Right atrium auricular region (tissue), 2 donors: ENCODE data around the gene KCTD15. TPM values are rescaled to one million over a fixed set of nuclear protein-coding genes. Genes with fewer than 3 reads are reported as not detected.
A peak's percentile ranks its signal among the peaks of the same experiment; 100 is the strongest.

Experiments
- DNase-seq: peaks from one replicate; pipeline ENCODE4 v3.0.0-alpha.2; 2019; ENCODE audit warnings: low spot score
- H3K27ac ChIP-seq, 2 donors: fragments of 200-600 bp; sonication (generic); 1 replicate in 1 of 2; 2 replicates in 1 of 2; pipeline ENCODE4 v1.5.1; 2016 to 2019
- H3K27me3 ChIP-seq, 2 donors: fragments of 200-600 bp; sonication (generic); one replicate each; pipeline versions ENCODE4 v1.5.1 to v1.6.0; 2017 to 2019
- H3K36me3 ChIP-seq: fragments of 200-600 bp; sonication (generic); one replicate; pipeline ENCODE4 v1.5.1; 2016
- H3K4me1 ChIP-seq, 2 donors: fragments of 200-600 bp; sonication (generic); one replicate each; pipeline versions ENCODE4 v1.5.1 to v1.6.0; 2017 to 2019
- H3K4me3 ChIP-seq, 2 donors: fragments of 200-600 bp; sonication (generic); 1 replicate in 1 of 2; 2 replicates in 1 of 2; pipeline ENCODE4 v1.5.1; 2017 to 2019; ENCODE audit warnings: mild to moderate bottlenecking in 1 of 2, moderate library complexity in 1 of 2
- H3K9me3 ChIP-seq, 2 donors: fragments of 200-600 bp; sonication (generic); one replicate each; pipeline ENCODE4 v1.5.1; 2019
- total RNA-seq, 2 donors: library from RNA; depleted of rRNA; stranded (reverse); fragments of >200 nt; gene quantifications; one replicate each; pipeline ENCODE4 v1.1.0, GENCODE V29; 2016
- TF ChIP-seq, protein P1 (sequence below), 2 donors: fragments of 200-600 bp; sonication (generic); IDR thresholded peaks; one replicate each; pipeline ENCODE4 v1.5.1; 2019; ENCODE audit warnings: antibody characterized with exemption in 2 of 2

Gene KCTD15
- total RNA-seq, 2 donors from 2014 or later: 8.6 to 24.4 TPM

DNA sequence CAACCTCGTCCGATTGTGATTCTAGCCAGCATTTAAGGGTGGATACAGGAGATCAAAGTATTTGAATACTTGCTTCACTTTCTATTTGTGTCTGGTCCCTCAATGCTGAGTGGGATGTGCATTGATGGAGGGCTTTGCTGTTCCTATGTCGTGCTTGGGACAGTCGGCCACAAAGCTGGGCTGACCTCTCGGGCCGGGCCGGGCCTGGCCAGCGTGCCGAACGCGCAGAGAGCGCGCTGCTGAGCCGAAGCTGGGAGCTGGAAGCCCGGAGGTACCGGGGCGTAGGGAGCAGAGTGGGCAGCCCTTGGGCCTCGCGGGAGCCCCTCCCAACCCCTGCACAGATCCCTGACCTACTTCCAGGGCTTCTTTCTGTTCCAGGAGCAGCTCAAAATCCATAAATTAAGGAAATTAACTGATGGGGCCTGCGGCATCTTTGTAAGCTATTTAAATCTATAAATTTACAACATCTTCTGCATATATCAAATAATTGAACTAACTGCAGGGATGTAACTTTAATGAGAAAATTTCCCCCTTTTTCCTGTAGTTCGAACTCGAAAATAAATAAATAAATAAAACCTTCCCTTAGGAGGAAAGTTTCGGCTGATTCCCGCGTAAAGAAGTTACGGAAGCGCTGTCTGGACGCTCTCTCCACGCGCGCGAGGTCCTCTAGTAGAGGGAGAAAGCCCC lies 1.8 kb upstream of the KCTD15 start:
- no peak for DNase-seq
- peak overlapping the region; percentile 77 to 87 for H3K4me3 ChIP-seq
- peak overlapping the region; percentile 90 to 95 for H3K27ac ChIP-seq
- no peaks in the 10 kb centered on the region for H3K9me3 ChIP-seq
- TF ChIP-seq, protein P1, sequence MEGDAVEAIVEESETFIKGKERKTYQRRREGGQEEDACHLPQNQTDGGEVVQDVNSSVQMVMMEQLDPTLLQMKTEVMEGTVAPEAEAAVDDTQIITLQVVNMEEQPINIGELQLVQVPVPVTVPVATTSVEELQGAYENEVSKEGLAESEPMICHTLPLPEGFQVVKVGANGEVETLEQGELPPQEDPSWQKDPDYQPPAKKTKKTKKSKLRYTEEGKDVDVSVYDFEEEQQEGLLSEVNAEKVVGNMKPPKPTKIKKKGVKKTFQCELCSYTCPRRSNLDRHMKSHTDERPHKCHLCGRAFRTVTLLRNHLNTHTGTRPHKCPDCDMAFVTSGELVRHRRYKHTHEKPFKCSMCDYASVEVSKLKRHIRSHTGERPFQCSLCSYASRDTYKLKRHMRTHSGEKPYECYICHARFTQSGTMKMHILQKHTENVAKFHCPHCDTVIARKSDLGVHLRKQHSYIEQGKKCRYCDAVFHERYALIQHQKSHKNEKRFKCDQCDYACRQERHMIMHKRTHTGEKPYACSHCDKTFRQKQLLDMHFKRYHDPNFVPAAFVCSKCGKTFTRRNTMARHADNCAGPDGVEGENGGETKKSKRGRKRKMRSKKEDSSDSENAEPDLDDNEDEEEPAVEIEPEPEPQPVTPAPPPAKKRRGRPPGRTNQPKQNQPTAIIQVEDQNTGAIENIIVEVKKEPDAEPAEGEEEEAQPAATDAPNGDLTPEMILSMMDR (IDR thresholded peaks at IDR 0.05): no peak
- no peaks in the 10 kb centered on the region for H3K36me3 ChIP-seq
- peaks cover 0 to 40% of the 10 kb centered on the region in 2 donors for H3K4me1 ChIP-seq
- H3K27me3 ChIP-seq: no peaks in the 10 kb centered on the region

DNA sequence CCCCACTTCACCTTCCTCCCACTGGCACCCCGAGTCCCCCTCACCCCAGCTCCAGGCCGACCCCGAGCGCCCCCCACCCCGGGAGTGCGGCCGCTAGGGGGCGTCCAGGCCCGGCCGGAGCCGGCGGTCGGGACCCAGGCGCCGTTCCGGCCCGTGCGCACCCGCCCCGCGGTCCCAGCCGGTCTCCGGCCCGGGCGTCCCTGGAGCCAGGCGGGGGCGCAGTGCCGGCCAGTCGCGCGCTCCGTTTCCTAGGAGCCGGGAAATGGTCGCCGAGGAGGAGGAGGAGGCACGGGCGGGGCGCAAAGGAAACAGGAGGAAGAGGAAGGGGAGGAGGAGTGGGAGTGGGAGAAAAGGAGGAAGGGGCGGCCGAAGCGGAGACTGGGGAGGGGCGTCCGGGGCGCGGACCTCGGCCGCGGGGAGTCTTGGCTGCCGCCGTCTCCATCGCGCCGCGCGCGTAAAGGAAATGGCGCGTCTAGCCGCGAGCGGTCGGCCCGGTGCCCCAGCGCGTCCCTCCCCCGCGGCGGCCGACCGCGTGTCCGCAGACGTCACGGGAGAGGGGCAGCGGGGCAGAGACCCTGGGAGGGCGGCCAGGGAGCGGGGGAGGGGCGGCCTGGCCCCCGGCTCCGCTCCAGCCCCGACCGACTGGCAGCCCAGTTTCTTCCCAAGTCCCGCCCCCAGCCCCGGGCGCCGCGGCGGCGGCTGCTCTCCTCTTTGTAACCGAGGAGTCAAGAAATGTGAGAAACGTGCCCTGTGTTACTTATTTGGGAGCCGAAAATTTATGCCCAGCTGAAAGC lies 1.1 kb upstream of the KCTD15 start:
- TF ChIP-seq, protein P1 (IDR thresholded peaks at IDR 0.05): peak; percentile 86 to 94

DNA sequence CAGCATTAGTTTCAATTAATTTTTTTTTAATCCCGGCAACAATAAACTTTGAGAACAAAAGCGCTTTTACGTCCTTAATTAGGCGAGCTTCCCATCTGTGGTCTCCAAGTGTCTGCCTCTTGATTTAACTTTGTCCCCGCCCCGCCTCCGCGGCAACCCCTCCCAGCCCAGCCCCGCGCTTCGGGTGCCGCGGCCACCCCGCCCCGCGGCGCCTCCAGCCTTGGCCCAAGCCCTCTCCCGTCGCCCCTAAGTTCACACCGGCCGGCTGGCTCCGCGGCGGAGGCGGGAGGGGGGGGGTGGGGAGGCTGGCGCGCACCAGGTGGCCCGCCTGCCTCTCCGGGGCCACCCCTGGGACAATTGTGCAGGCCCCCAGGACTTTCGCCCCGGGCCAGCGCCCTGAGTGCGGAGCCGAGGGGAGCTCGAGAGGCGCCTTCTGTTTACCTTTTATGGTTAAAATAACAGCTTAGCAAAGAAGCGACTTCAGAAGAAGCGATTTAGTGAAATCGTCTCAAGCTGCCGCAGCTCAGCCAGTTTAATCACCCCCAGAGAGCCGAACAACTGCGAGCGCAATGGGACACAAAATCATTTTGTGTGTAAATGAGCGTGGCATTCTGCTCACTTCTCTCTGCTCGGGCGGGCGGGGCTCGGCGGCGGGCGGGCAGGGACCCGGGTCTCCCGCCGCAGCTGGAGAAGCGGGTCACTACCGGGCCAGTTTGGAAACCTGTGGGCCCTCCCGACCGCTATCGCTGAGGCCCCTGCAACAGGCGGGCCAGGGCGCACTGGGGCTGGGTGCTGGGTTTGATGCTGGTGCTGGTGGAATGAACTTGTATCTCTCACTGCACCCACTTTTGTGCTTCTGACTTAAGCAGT lies 1.4 kb downstream of the KCTD15 start:
- Histone ChIP-seq H3K27me3 (no peaks in the 10 kb centered on the region), H3K27ac (peak overlapping the region; percentile 90 to 95), H3K4me1 (peaks cover 0 to 51% of the 10 kb centered on the region in 2 donors), H3K36me3 (no peaks in the 10 kb centered on the region), H3K4me3 (peak overlapping the region; percentile 77 to 87), H3K9me3 (no peaks in the 10 kb centered on the region)
- no peak for DNase-seq
- TF ChIP-seq, protein P1 (IDR thresholded peaks at IDR 0.05): no peak

More for the DNA sequence above, 1.1 kb upstream of the KCTD15 start:
- peak overlapping the region; percentile 77 to 87 for H3K4me3 ChIP-seq
- H3K4me1 ChIP-seq: peaks cover 0 to 40% of the 10 kb centered on the region in 2 donors
- H3K27ac ChIP-seq: peak overlapping the region; percentile 90 to 95
- H3K27me3 ChIP-seq: no peaks in the 10 kb centered on the region
- H3K9me3 ChIP-seq: no peaks in the 10 kb centered on the region
- no peaks in the 10 kb centered on the region for H3K36me3 ChIP-seq
- peak; percentile 77 for DNase-seq

DNA sequence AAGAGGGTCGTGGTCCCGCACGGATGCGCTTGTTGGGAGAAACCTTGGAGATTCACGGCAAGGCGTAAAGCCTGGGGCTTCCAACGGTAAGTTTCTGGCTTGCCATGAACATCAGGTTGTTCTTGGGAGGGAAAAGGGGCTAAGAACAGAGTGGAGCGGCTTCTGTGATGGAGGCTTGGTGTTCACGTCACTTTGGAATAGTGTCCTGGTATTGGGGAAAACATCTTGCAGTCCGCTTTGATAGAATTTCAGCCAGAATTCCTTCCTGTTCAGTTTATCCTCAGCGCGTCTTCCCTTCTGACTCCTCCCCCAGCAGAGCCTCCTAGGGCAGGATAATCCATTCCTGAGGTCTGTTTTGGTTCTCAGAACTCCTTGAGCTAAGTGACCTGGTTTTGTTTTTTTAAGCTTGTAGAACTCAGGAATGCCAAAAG lies 2.0 kb downstream of the KCTD15 start:
- Histone ChIP-seq H3K36me3 (no peaks in the 10 kb centered on the region), H3K27me3 (no peaks in the 10 kb centered on the region), H3K4me1 (peaks cover 0 to 51% of the 10 kb centered on the region in 2 donors), H3K9me3 (no peaks in the 10 kb centered on the region), H3K27ac (peak overlapping the region; percentile 90 to 95), H3K4me3 (peak overlapping the region; percentile 77 to 87)
- DNase-seq: no peak
- TF ChIP-seq, protein P1 (IDR thresholded peaks at IDR 0.05): no peak

DNA sequence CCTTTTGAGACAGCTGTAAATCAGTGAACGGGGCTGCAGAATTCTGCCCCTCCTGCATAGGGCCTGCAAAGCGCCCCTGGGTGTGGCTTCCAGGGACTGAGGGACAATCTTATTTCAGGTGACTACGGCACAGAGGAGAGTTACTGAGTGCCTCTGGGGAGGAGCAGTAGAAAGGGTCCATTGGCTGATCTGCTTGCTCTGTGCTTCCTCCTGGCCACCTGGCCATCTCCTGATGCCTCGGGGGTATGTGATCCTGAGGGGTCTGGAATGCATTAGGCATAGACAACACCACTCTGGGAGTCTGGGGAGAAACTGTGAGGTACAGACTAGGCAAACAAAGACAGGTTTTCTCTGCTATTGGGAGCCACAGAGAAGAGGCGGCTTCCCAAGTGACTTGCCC lies 2.8 kb downstream of the KCTD15 start:
- Histone ChIP-seq H3K9me3 (no peaks in the 10 kb centered on the region), H3K27me3 (no peaks in the 10 kb centered on the region), H3K36me3 (no peaks in the 10 kb centered on the region), H3K27ac (peak overlapping the region in 1 of 2 donors; percentile 95), H3K4me1 (peaks cover 0 to 56% of the 10 kb centered on the region in 2 donors), H3K4me3 (no peak overlapping the region)
- no peak for DNase-seq
- TF ChIP-seq, protein P1 (IDR thresholded peaks at IDR 0.05): no peak
